Left renal cortex interstitium (tissue), 4 donors: ENCODE measurements around the gene PTGS1. TPM values are rescaled to one million over a fixed set of nuclear protein-coding genes. Genes with fewer than 3 reads are reported as not detected.

Source experiments
- DNase-seq, 4 donors: peaks; one replicate each; pipeline ENCODE4 v3.0.0-alpha.2; 2013; ENCODE audit warnings: low read depth in 4 of 4, low spot score in 2 of 4, missing footprints in 1 of 4
- polyA plus RNA-seq, 4 donors: library from polyadenylated mRNA; unstranded; fragments of 120-200 nt; gene quantifications; one replicate each; pipeline ENCODE4 v1.2.1, GENCODE V29; 2013; ENCODE audit not compliant: insufficient read length in 4 of 4

The PTGS1 gene
- polyA plus RNA-seq, 4 donors, result 5.2 to 7.2 (median 5.6) TPM

GRCh38 chr9:122371846-122372245 is 1.0 kb downstream of the PTGS1 start:
- no peak for DNase-seq

DNA sequence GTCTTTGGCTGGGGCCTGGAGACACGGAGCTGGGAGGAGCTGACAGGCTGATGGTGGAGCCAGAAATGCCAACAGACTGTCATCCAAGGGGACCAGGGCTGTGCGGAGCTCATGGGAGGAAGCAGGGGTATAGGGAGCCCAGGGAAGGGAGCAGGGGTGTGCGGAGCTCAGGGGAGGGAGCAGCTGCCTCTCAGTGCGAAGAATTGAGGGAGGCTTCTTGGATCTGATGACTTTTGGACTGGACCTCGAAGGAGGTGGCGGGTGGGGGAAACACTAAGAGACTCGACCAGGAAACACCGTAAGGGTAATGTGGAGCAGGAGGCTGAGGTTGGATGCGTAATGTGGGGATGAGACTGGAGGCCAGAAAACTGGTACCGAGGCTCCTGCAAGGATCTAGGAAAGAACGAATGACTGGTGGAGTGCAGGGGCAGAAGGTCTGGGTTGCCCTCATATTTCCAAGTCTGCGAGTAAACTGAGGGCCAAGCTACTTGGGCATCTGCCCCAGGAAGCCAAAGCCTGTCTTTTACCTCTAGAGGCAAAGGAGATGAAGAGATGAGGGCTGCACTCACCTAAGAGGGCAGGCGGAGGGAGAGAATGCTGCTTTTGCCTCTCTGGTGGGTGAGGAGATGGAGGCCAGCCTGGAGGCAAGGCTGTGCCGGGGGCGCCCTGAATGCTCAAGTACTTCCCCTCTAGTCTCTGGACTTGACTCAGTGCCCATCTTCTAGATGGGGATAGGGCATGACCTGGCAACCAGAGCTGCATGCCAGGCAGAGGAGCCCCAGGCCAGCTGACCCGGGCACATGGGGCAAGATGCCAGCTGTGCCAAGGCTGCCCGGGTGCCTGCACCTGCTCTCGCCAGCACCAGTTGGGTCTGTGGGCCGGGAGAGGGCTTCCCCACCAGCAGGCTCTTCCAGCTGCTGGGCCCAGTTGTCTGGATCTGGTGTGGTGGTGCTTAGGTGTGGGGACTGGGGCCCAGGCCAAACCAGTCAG is 2.3 kb downstream of the PTGS1 start:
- no peak for DNase-seq

- DNase-seq, result no peak
Measured at GRCh38 chr9:122374885-122375420, 4.1 kb downstream of the PTGS1 start.

DNA sequence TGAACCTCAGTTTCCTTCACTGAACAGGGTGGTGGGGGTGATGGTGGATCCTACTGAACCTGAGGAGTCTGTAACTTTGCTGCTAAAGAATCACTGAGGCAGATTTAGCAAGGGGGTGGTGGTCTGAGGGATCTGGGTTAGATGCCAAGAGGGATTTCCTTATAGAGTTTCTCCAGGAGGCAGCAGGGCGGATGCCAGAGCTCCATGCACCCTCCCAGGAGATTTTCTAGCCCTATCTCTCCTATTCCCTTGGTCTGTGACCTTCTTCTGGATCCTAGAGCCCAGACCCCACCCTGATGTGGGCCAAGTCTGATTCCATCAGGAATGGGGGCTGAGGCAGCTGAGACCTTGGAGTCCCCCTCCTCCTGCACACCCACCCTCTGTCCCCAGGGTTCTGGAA is 6.0 kb downstream of the PTGS1 start:
- no peak for DNase-seq

GRCh38 chr9:122377241-122378164 is 6.7 kb downstream of the PTGS1 start:
- DNase-seq, result no peak

DNA sequence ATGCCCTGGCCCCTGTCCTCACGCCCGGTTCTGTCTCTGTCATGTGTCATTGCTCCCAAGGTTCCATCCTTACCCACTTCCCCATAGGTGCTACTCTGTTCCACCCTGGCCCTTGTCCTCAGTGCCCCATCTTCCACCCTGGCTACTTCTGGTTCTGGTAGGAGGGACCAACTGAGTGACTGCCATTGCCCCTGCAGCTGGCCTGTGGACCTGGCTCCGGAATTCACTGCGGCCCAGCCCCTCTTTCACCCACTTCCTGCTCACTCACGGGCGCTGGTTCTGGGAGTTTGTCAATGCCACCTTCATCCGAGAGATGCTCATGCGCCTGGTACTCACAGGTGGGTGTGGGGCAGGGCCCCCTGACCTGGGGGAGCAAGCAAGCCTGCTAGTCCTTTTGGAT is 7.4 kb downstream of the PTGS1 start:
- DNase-seq, result no peak

GRCh38 chr9:122379340-122379739 is 8.5 kb downstream of the PTGS1 start:
- DNase-seq, result no peak

- DNase-seq, result no peak
Measured at GRCh38 chr9:122380293-122380692, 9.5 kb downstream of the PTGS1 start.

DNA sequence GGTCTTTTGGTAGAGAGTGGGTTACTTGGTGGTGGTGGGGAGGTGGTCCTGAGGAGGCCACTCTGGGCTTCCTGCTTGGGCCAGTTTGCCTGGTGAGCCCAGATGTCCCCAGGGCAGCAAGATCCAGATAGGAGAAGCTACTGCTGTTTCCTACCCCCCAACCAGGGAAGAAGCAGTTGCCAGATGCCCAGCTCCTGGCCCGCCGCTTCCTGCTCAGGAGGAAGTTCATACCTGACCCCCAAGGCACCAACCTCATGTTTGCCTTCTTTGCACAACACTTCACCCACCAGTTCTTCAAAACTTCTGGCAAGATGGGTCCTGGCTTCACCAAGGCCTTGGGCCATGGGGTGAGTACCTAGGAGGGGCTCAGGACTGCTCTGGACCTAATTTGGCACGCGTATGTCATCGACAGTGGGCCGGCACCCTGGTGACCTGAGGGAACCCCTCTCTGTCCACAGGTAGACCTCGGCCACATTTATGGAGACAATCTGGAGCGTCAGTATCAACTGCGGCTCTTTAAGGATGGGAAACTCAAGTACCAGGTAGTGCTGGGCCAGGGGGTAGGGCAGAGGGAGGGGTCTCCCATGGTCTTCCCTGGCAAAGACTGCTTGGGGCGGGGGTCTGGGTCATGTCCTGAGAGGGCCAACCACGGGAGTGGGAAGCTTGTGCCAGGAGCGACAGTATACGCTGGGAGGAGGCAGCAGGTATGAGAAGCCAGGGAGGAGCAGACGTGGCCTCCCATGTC is 10.6 kb downstream of the PTGS1 start:
- no peak for DNase-seq

DNA sequence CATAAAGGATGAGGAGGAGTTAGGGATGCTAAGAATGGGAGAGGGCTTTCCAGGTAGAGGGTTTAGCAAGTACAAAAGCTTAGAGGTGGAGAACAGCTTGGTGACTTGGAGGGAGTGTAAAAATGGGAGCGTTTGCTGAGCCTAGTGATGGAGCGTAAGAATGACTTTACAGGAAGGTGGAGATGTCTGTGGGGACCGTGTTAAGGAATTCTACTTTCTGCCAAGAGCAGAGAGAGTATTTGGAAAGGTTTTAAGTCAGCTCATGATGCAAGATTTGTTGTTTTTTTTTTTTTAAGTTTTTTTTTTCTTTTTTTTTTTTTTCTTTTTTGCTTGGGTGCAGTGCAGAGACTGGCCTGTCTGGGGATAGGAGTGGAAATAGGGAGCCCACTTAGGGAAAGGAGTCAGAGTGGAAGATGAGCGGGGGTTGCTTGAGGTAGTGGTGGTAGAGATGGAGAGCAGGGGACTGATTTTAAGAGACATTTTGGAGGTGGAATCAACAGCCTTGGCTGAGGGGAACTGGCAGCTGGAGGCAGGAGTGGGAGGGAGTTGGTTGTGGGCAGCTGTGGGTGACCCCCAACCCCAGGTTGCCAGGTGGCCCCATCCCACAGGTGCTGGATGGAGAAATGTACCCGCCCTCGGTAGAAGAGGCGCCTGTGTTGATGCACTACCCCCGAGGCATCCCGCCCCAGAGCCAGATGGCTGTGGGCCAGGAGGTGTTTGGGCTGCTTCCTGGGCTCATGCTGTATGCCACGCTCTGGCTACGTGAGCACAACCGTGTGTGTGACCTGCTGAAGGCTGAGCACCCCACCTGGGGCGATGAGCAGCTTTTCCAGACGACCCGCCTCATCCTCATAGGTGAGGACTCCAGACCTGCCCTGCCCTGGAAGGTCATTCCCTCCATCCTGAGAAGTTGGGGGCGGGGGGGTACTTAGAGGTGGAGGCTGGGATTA is 12.4 kb downstream of the PTGS1 start:
- DNase-seq, result no peak

DNA sequence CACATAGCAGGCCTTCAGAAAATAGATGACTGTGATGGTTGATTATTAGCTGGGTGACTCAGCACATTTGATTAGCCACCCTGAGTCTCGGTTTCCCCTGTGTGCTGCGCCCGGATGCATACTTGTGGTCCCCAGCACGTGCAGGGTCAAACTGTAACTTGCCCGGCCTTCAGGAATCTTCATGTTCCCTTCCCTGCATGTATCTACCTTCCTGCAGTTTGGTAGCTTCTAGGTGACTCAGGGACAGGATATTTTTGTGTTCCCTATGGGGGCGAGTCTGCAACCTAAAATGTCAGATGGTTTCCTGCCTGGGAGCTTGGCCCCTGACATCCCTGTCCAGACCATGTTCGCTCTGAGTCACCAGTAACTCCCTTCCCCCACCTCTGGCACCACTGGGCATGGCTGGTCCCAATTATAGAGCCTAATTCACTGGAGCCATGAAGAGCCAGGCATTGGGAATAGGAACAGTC is 13.2 kb downstream of the PTGS1 start:
- no peak for DNase-seq

DNA sequence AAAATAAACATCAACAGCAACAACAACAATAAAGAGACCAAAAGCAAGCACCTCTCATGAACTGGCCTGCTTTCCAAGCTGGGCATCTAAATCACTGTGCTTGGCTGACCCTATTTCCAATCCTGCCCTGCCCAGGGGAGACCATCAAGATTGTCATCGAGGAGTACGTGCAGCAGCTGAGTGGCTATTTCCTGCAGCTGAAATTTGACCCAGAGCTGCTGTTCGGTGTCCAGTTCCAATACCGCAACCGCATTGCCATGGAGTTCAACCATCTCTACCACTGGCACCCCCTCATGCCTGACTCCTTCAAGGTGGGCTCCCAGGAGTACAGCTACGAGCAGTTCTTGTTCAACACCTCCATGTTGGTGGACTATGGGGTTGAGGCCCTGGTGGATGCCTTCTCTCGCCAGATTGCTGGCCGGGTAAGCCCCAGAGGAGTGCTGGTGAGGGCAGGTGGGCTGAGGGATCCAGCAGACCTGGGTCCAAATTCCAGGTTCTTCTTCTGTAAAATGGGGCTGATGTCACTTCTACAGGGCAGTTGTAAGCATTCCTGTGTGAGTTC is 15.6 kb downstream of the PTGS1 start:
- no peak for DNase-seq

DNA sequence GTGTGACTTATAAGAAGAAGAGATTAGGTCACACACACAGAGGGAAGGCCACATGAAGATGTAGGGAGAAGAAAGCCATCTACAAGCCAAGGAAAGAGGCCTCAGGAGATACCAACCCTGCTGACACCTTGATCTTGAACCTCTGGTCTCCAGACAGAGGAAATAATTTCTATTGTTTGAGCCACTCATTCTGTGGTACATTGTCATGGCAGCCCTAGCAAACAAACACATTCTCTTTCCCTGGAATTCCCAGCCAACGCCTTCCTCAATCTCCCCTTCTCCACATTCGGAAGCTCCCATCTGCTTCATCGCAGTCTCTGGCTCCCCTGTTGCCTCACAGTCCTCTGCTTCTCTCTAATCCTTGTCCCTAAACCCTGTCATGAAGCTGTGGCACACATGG is 16.7 kb downstream of the PTGS1 start:
- no peak for DNase-seq

GRCh38 chr9:122389195-122389594 is 18.4 kb downstream of the PTGS1 start:
- DNase-seq, result no peak

- DNase-seq, result no peak
Measured at GRCh38 chr9:122389799-122390481, 19.1 kb downstream of the PTGS1 start.

- DNase-seq, result no peak
Measured at GRCh38 chr9:122392284-122392683, 21.5 kb downstream of the PTGS1 start.

GRCh38 chr9:122392714-122393113 is 21.9 kb downstream of the PTGS1 start:
- DNase-seq, result no peak

- no peak for DNase-seq
Measured at GRCh38 chr9:122393284-122393983, 22.6 kb downstream of the PTGS1 start.
